Esophagus squamous epithelium (tissue), 4 donors: Measurements from ENCODE around the gene SLC35E4.

Experiments used
- CTCF ChIP-seq, 6 experiments: fragments of 450-650 bp in 4 of 6; fragments of 200-600 bp in 2 of 6; sonication (generic) in 2 of 6; IDR thresholded peaks; one replicate each; pipeline ENCODE4 v1.5.1; 2016 to 2019; ENCODE audit warnings: antibody characterized with exemption in 6 of 6, mild to moderate bottlenecking in 4 of 6, moderate library complexity in 4 of 6
- POLR2A ChIP-seq, 4 donors: fragments of 450-650 bp; IDR thresholded peaks; one replicate each; pipeline ENCODE4 v1.6.1; 2017; ENCODE audit warnings: antibody characterized with exemption in 4 of 4, mild to moderate bottlenecking in 4 of 4, moderate library complexity in 3 of 4

- TF ChIP-seq CTCF (IDR thresholded peaks at IDR 0.05) = no peak
- no peak for TF ChIP-seq POLR2A (IDR thresholded peaks at IDR 0.05)
Observed at GRCh38 chr22:30596199-30596598, 39.4 kb upstream of the SLC35E4 start.
